ENCODE data around the gene NR6A1.

- no peak for TF ChIP-seq EP300 (IDR thresholded peaks at IDR 0.05; ENCODE audit: low read depth)
- TF ChIP-seq CTCF (IDR thresholded peaks at IDR 0.05): no peak
Measured at GRCh38 chr9:124490004-124490403, 281.1 kb downstream of the NR6A1 start.
